C4-2B (cell line): ENCODE results near the gene GMDS.

Experiments used
- H3K27ac ChIP-seq: fragments of 450-650 bp; 2 replicates; pipeline ENCODE4 v1.5.1; 2017
- ZFX ChIP-seq: fragments of 450-650 bp; IDR thresholded peaks from 2 replicates; pipeline ENCODE4 v1.6.1; 2017
- TF ChIP-seq, protein P1 (sequence below): fragments of 450-650 bp; conservative IDR thresholded peaks from 2 replicates; pipeline ENCODE4 v1.5.1; 2017; ENCODE audit warnings: mild to moderate bottlenecking

The GMDS gene

DNA sequence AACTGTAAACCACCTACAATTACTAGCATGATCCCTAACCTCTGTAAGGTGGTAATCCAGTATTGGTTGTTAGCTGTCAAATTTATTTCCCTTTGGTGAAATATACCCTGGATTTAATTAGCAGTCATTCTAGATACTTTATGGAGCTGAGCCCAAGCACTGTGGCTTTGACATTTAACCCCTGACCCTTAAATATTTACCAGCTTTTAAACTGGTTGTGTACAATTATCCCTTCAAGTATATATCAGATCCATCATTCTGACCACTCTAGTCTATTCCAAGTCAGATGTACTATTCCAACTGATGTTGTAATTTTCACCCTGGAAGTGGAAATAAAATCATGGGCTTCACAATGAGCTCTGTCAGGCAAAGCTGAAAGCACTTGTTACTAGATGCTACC lies 406.0 kb downstream of the GMDS start:
- TF ChIP-seq, protein P1, sequence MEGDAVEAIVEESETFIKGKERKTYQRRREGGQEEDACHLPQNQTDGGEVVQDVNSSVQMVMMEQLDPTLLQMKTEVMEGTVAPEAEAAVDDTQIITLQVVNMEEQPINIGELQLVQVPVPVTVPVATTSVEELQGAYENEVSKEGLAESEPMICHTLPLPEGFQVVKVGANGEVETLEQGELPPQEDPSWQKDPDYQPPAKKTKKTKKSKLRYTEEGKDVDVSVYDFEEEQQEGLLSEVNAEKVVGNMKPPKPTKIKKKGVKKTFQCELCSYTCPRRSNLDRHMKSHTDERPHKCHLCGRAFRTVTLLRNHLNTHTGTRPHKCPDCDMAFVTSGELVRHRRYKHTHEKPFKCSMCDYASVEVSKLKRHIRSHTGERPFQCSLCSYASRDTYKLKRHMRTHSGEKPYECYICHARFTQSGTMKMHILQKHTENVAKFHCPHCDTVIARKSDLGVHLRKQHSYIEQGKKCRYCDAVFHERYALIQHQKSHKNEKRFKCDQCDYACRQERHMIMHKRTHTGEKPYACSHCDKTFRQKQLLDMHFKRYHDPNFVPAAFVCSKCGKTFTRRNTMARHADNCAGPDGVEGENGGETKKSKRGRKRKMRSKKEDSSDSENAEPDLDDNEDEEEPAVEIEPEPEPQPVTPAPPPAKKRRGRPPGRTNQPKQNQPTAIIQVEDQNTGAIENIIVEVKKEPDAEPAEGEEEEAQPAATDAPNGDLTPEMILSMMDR, result no peak
- TF ChIP-seq ZFX, result no peak
- H3K27ac ChIP-seq, result no peak overlapping the region

DNA sequence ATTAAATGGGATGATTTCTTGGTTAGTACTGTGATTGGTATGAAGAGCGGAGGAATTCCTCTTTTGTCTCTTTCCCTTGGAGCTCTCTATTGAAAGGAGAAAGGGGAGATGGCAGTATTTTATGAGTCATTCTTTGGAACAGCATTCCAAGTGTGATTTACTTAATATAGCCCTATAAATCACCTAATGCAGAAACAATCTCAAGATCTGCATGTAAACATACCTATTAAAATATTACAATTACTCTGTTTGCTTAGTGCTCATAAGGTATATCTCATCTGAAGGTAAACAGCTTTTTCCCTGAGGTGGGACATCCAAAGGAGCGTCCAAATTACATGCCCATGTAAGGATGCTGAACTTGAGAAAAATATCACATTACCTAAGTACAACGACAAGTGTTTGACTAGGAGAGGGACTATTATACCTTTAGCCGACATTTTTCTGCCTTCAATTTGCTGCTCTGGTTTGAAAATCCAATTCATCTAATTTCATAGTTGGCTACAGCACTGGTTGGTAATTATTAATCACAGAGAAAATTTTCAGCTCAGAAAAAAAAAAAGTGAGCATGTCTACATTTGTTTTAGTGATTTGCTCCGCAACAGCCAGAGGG lies 406.7 kb downstream of the GMDS start:
- H3K27ac ChIP-seq, result no peak overlapping the region
- no peak for TF ChIP-seq ZFX
- TF ChIP-seq, protein P1, result no peak

GRCh38 chr6:1837826-1838225 lies 407.6 kb downstream of the GMDS start:
- no peak overlapping the region for H3K27ac ChIP-seq
- TF ChIP-seq, protein P1, result no peak
- TF ChIP-seq ZFX, result no peak

- H3K27ac ChIP-seq, result no peak overlapping the region
- TF ChIP-seq ZFX, result no peak
- TF ChIP-seq, protein P1, result no peak
These were observed 408.7 kb downstream of the GMDS start for GRCh38 chr6:1836690-1837089.

GRCh38 chr6:1834646-1835516 lies 410.5 kb downstream of the GMDS start:
- TF ChIP-seq, protein P1, result no peak
- TF ChIP-seq ZFX, result no peak
- H3K27ac ChIP-seq, result no peak overlapping the region

- no peak overlapping the region for H3K27ac ChIP-seq
These were observed 411.2 kb downstream of the GMDS start for GRCh38 chr6:1834207-1834606.

More at GRCh38 chr6:1834207-1834606, 411.2 kb downstream of the GMDS start:
- no peak for TF ChIP-seq ZFX
- TF ChIP-seq, protein P1, result no peak
